Limb (tissue), 2 donors: ENCODE measurements around the gene TCTA.

Source experiments
- DNase-seq, 2 donors: peaks; one replicate each; pipeline ENCODE4 v3.0.0-alpha.2; 2016; ENCODE audit errors: extremely low spot score in 2 of 2

TCTA gene

GRCh38 chr3:49460188-49460890, 48.1 kb downstream of the TCTA start:
- no peak for DNase-seq

DNA sequence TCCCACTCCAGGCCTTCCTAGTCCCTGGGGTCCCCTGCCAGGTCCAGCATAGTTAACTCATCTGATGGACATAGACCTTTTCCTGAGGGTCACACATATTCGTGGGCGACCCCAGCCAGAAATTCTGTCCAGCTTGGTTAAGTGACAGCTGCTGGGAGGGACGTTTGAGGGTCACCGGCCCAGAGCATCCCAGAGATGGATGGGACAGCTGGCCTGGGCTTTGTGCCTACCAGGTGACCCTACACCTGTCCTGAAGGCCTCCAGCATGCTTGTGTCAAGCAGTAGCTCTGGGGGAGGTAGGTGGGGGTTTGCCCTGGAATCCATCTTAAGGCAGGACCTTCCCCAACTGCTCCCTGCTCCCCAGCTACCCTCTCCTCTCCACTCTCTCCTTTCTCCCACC, 48.7 kb downstream of the TCTA start:
- no peak for DNase-seq

DNA sequence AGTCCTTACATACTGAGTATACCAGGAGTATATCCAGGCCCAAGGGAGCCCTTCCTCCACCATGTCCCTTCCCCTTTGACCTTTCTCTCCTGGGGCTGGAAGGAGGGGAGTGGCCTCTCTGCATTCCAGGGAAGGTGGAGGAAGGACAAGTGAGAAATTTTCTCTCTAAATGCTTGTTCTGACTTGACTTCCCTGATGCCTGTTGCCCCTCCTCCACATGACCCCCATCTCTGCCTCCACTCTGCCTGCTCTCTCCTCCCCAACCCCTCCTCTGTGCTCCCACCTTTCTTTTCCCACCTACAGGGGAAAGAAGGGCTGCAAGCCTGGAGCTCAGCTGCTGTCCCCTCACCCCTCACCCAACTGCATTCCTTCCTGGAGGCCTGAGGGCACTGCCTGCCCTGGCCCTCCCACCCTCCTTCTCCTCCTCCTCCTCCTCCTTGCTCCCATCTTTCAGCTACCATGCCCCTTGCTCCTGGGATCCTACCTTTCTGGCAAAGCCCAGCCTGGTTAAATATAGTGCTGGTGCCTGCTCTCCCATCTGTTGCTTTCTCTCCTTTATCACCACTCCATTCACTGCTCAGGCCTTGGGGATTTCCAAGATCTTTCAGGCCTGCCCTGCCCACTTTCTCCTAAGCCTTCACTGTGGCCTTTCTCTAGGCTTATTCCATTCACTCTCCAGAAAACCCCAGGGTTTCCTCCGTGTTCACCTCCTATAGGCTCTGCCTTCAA, 49.4 kb downstream of the TCTA start:
- DNase-seq = peak in 1 of 2 donors; percentile 48

- DNase-seq = no peak
Observed at GRCh38 chr3:49462222-49462621, 50.0 kb downstream of the TCTA start.

DNA sequence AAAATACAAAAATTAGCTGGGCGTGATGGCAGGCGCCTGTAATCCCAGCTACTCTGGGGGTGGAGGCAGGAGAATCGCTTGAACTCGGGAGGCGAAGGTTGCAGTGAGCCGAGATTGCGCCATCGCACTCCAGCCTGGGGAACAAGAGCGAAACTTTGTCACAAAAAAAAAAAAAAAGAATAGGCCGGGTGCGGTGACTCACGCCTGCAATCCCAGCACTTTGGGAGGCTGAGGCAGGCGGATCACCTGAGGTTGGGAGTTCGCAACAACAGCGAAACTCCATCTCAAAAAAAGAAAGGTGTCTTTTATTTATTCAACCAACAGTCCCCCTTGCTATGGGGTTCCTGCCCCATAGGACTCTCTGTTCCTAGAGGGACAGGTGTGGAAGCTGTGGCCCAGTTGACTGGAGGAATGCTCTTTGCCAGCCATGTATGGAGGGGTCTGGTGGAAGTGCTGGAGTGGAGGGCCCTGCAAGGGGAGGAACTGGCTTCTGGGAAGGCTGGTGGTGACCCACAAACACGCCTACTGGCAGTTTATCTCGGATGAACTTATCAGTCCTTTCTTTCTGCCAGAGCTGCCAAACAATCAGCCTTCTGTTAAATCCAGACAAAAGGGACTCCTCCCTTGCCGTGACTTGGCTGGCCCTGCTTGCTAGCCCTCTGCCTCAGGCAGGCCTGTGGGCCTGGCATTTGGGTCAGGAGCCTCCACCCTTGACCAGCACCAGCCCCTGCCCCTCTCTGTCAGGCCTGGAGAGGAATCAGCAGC, 53.2 kb downstream of the TCTA start:
- no peak for DNase-seq
